Caco-2 (cell line): ENCODE results near the gene THRB. TPM values are rescaled to one million over a fixed set of nuclear protein-coding genes. Genes with fewer than 3 reads are reported as not detected.

Experiments used
- BruUV-seq: library from RNA; stranded (reverse); fragments of 400-500 nt; replicated peaks from 2 replicates; lab custom pipeline; 2021; lab: Mats Ljungman, UMichigan
- CTCF ChIA-PET: fragments of 300-600 bp; sonication (Branson Sonifier 250); formaldehyde crosslinking; loops from one replicate; lab custom pipeline; 2022; ENCODE audit warnings: antibody characterized with exemption; lab: Charles Lee
- POLR2A ChIA-PET: fragments of 300-600 bp; sonication (Branson Sonifier 250); formaldehyde crosslinking; loops from one replicate; lab custom pipeline; 2022; ENCODE audit warnings: antibody characterized with exemption; lab: Charles Lee
- DNase-seq, 2 experiments: peaks; one replicate each; pipeline versions ENCODE4 v3.0.0 to v3.0.0-alpha.2; 2020 to 2022
- H3K27me3 ChIP-seq: replicated peaks from 2 replicates; pipeline ENCODE4 v1.6.0; 2011; ENCODE audit warnings: low read length; ENCODE audit not compliant: control insufficient read depth, insufficient read depth
- H3K36me3 ChIP-seq: 2 replicates; pipeline ENCODE4 v1.5.1; 2011; ENCODE audit warnings: low read length; ENCODE audit not compliant: control insufficient read depth, insufficient read depth
- H3K4me1 ChIP-seq: fragments of 250-450 bp; sonication (Bioruptor Pico); 2 replicates; pipeline ENCODE4 v1.5.1; 2020; ENCODE audit warnings: mild to moderate bottlenecking
- H3K4me3 ChIP-seq: 2 replicates; pipeline ENCODE4 v1.5.1; 2011; ENCODE audit warnings: low read depth, mild to moderate bottlenecking, control low read depth, low read length
- H3K9me3 ChIP-seq: fragments of 250-450 bp; sonication (Bioruptor Pico); 2 replicates; pipeline ENCODE4 v1.5.1; 2020; ENCODE audit warnings: mild to moderate bottlenecking, moderate library complexity
- H3K27ac Mint-ChIP-seq: one replicate; pipeline ENCODE4 v1.8.0; 2022; ENCODE audit warnings: mixed read lengths; ENCODE audit not compliant: unreplicated experiment
- H3K27me3 Mint-ChIP-seq: one replicate; pipeline ENCODE4 v1.8.0; 2022; ENCODE audit warnings: mixed read lengths; ENCODE audit not compliant: insufficient read depth, unreplicated experiment
- H3K36me3 Mint-ChIP-seq: one replicate; pipeline ENCODE4 v1.8.0; 2022; ENCODE audit warnings: mild to moderate bottlenecking, mixed read lengths; ENCODE audit not compliant: insufficient read depth, unreplicated experiment
- H3K4me1 Mint-ChIP-seq: one replicate; pipeline ENCODE4 v1.8.0; 2022; ENCODE audit warnings: low read depth, mixed read lengths; ENCODE audit not compliant: unreplicated experiment
- H3K4me3 Mint-ChIP-seq: one replicate; pipeline ENCODE4 v1.8.0; 2022; ENCODE audit warnings: mild to moderate bottlenecking, moderate library complexity, mixed read lengths; ENCODE audit not compliant: unreplicated experiment
- H3K9me3 Mint-ChIP-seq: one replicate; pipeline ENCODE4 v1.8.0; 2022; ENCODE audit warnings: mixed read lengths; ENCODE audit not compliant: unreplicated experiment
- CTCF ChIP-seq, 2 experiments: fragments of 200-600 bp in 1 of 2; IDR thresholded peaks; 1 replicate in 1 of 2; 2 replicates in 1 of 2; pipeline versions ENCODE4 v1.5.1 to v1.8.0; 2011 to 2022; ENCODE audit warnings: antibody characterized with exemption in 1 of 2, control low read depth in 1 of 2, inconsistent platforms in 1 of 2, low read depth in 1 of 2, low read length in 1 of 2, mild to moderate bottlenecking in 1 of 2, moderate library complexity in 1 of 2; ENCODE audit not compliant: insufficient read depth in 1 of 2, severe bottlenecking in 1 of 2, unreplicated experiment in 1 of 2
- intact Hi-C: fragments of 100-400 bp; cut with micrococcal nuclease; formaldehyde crosslinking; loops from one replicate; pipeline ENCODE4 v1.10.0; 2022; ENCODE audit not compliant: unreplicated experiment
- total RNA-seq: library from RNA; stranded (reverse); gene quantifications from 2 replicates; pipeline ENCODE4 v1.2.3, GENCODE V29; 2022

The THRB gene
- total RNA-seq, 1 experiment from 2014 or later, result 19.4 TPM

DNA sequence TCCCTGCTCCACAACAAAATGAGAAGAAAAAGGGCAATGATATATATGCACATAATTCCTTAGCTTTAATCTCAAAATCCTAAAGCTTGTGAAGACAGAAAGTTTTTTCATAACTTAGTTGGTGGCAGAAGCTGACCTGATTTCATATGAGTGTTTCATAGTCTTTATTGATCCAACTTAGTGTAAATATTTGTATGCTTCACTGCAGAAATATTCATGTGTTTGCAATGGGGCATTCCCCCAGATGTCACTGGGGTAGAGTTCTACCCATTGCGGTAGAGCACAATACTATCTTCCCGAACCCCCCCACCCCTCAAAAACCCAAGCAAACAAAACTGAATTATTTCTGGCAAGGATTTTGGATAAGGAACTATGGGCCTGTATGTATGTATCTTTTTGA lies 221.2 kb downstream of the THRB start:
- no peaks in the 10 kb centered on the region for H3K36me3 Mint-ChIP-seq
- DNase-seq, result no peak
- Histone ChIP-seq H3K9me3 (no peaks in the 10 kb centered on the region), H3K4me1 (no peaks in the 10 kb centered on the region), H3K27me3 (no peaks in the 10 kb centered on the region), H3K4me3 (no peak overlapping the region), H3K36me3 (no peaks in the 10 kb centered on the region)
- no peak for TF ChIP-seq CTCF (IDR thresholded peaks at IDR 0.05; ENCODE audit: insufficient read depth in 1 of 2, low read depth in 1 of 2, low read length in 1 of 2, severe bottlenecking in 1 of 2, unreplicated experiment in 1 of 2)
- H3K4me3 Mint-ChIP-seq, result no peak overlapping the region
- H3K27ac Mint-ChIP-seq, result no peak overlapping the region
- BruUV-seq, result no TSS peak
- intact Hi-C loops, result no loop called here
- POLR2A ChIA-PET, result no interaction called here
- CTCF ChIA-PET, result interaction anchor here (1.5 kb wide), 1 partner anchor 223 kb away, joined by 3 read pairs; no protein-coding TSS in a partner anchor
- H3K27me3 Mint-ChIP-seq, result no peaks in the 10 kb centered on the region
- no peaks in the 10 kb centered on the region for H3K9me3 Mint-ChIP-seq
- peaks cover 6% of the 10 kb centered on the region for H3K4me1 Mint-ChIP-seq

GRCh38 chr3:24272875-24273274 lies 221.8 kb downstream of the THRB start:
- intact Hi-C loops, result no loop called here

GRCh38 chr3:24272408-24272807 lies 222.2 kb downstream of the THRB start:
- no peak for TF ChIP-seq CTCF (IDR thresholded peaks at IDR 0.05; ENCODE audit: insufficient read depth in 1 of 2, low read depth in 1 of 2, low read length in 1 of 2, severe bottlenecking in 1 of 2, unreplicated experiment in 1 of 2)
- Mint-ChIP-seq H3K27me3 (no peaks in the 10 kb centered on the region), H3K4me1 (peaks cover 6% of the 10 kb centered on the region), H3K4me3 (no peak overlapping the region), H3K27ac (no peak overlapping the region), H3K36me3 (no peaks in the 10 kb centered on the region), H3K9me3 (no peaks in the 10 kb centered on the region)
- POLR2A ChIA-PET, result no interaction called here
- Histone ChIP-seq H3K27me3 (no peaks in the 10 kb centered on the region), H3K4me1 (no peaks in the 10 kb centered on the region), H3K9me3 (no peaks in the 10 kb centered on the region), H3K36me3 (no peaks in the 10 kb centered on the region), H3K4me3 (no peak overlapping the region)
- CTCF ChIA-PET, result interaction anchor here (1.5 kb wide), 1 partner anchor 224 kb away, joined by 3 read pairs; no protein-coding TSS in a partner anchor
- intact Hi-C loops, result no loop called here
- BruUV-seq, result no TSS peak
- no peak for DNase-seq

More at GRCh38 chr3:24272875-24273274, 221.8 kb downstream of the THRB start:
- no peak overlapping the region for H3K27ac Mint-ChIP-seq
- DNase-seq, result no peak
- BruUV-seq, result no TSS peak
- H3K4me1 Mint-ChIP-seq, result peaks cover 6% of the 10 kb centered on the region
- H3K4me3 Mint-ChIP-seq, result no peak overlapping the region
- no peaks in the 10 kb centered on the region for H3K9me3 Mint-ChIP-seq
- Histone ChIP-seq H3K27me3 (no peaks in the 10 kb centered on the region), H3K36me3 (no peaks in the 10 kb centered on the region), H3K9me3 (no peaks in the 10 kb centered on the region), H3K4me3 (no peak overlapping the region), H3K4me1 (no peaks in the 10 kb centered on the region)
- TF ChIP-seq CTCF (IDR thresholded peaks at IDR 0.05; ENCODE audit: insufficient read depth in 1 of 2, low read depth in 1 of 2, low read length in 1 of 2, severe bottlenecking in 1 of 2, unreplicated experiment in 1 of 2), result no peak
- H3K27me3 Mint-ChIP-seq, result no peaks in the 10 kb centered on the region
- CTCF ChIA-PET, result interaction anchor here (1.5 kb wide), 1 partner anchor 224 kb away, joined by 3 read pairs; no protein-coding TSS in a partner anchor
- H3K36me3 Mint-ChIP-seq, result no peaks in the 10 kb centered on the region
- POLR2A ChIA-PET, result no interaction called here
